HepG2 (cell line): Measurements from ENCODE around the gene MALRD1. TPM values are rescaled to one million over a fixed set of nuclear protein-coding genes. Genes with fewer than 3 reads are reported as not detected.

Source experiments
- ATF2 ChIP-seq: sonication (generic); formaldehyde crosslinking; IDR thresholded peaks from 2 replicates; pipeline ENCODE4 v1.4.0; 2020; ENCODE audit warnings: missing genetic modification reagents
- ATM ChIP-seq: fragments of 450-650 bp; IDR thresholded peaks from 2 replicates; pipeline ENCODE4 v1.7.1; 2017; ENCODE audit warnings: mild to moderate bottlenecking, borderline replicate concordance
- BRD4 ChIP-seq: sonication (generic); formaldehyde crosslinking; IDR thresholded peaks from 2 replicates; pipeline ENCODE4 v1.4.0; 2020; ENCODE audit warnings: missing genetic modification reagents
- DNMT3B ChIP-seq: conservative IDR thresholded peaks from 2 replicates; pipeline ENCODE4 v1.6.1; 2016; ENCODE audit warnings: missing biosample characterization, control low read depth
- EHMT2 ChIP-seq: fragments of 200-600 bp; sonication (generic); IDR thresholded peaks from 2 replicates; pipeline ENCODE4 v1.7.0; 2017; ENCODE audit warnings: antibody characterized with exemption, low read depth, low read length, borderline replicate concordance
- FOXA1 ChIP-seq, 2 experiments: fragments of 450-650 bp in 1 of 2; sonication (generic) in 1 of 2; formaldehyde crosslinking in 1 of 2; IDR thresholded peaks; 2 replicates each; pipeline versions ENCODE4 v1.4.0 to v1.6.1; 2016 to 2020; ENCODE audit warnings: missing genetic modification reagents in 1 of 2
- HIC2 ChIP-seq: sonication (generic); formaldehyde crosslinking; IDR thresholded peaks from 2 replicates; pipeline ENCODE4 v1.9.0; 2022; ENCODE audit warnings: low read depth, missing genetic modification reagents
- IRX3 ChIP-seq: sonication (generic); formaldehyde crosslinking; IDR thresholded peaks from 2 replicates; pipeline ENCODE4 v1.8.1; 2023; ENCODE audit warnings: mild to moderate bottlenecking, low read depth, missing genetic modification reagents, borderline replicate concordance
- KLF16 ChIP-seq, 2 experiments: sonication (generic) in 1 of 2; formaldehyde crosslinking in 1 of 2; IDR thresholded peaks; 2 replicates each; pipeline versions ENCODE4 v1.6.1 to v1.8.0; 2016 to 2023; ENCODE audit warnings: missing genetic modification reagents in 2 of 2, missing compliant biosample characterization in 1 of 2
- NFAT5 ChIP-seq: sonication (generic); formaldehyde crosslinking; IDR thresholded peaks from 2 replicates; pipeline ENCODE4 v1.4.0; 2020; ENCODE audit warnings: missing genetic modification reagents
- NFKBIZ ChIP-seq: IDR thresholded peaks from 2 replicates; pipeline ENCODE4 v1.6.1; 2018; ENCODE audit warnings: missing genetic modification reagents, missing compliant biosample characterization
- NFRKB ChIP-seq: fragments of 450-650 bp; IDR thresholded peaks from 2 replicates; pipeline ENCODE4 v1.6.1; 2017
- RNF219 ChIP-seq: sonication (generic); formaldehyde crosslinking; IDR thresholded peaks from 2 replicates; pipeline ENCODE4 v1.5.0; 2020; ENCODE audit warnings: mild to moderate bottlenecking, missing genetic modification reagents
- SALL1 ChIP-seq: sonication (generic); formaldehyde crosslinking; IDR thresholded peaks from 2 replicates; pipeline ENCODE4 v1.8.0; 2022; ENCODE audit warnings: mild to moderate bottlenecking, missing genetic modification reagents
- SNAPC5 ChIP-seq: sonication (generic); formaldehyde crosslinking; IDR thresholded peaks from 2 replicates; pipeline ENCODE4 v1.8.1; 2023; ENCODE audit warnings: mild to moderate bottlenecking, missing genetic modification reagents, borderline replicate concordance
- ZNF292 ChIP-seq: sonication (generic); formaldehyde crosslinking; IDR thresholded peaks from 2 replicates; pipeline ENCODE4 v1.8.1; 2022; ENCODE audit warnings: mild to moderate bottlenecking, low read depth, missing genetic modification reagents, borderline replicate concordance
- ZNF747 ChIP-seq: sonication (generic); formaldehyde crosslinking; IDR thresholded peaks from 2 replicates; pipeline ENCODE4 v1.8.1; 2023; ENCODE audit warnings: missing genetic modification reagents, mild to moderate bottlenecking, borderline replicate concordance
- ZNF780A ChIP-seq: sonication (generic); formaldehyde crosslinking; IDR thresholded peaks from 2 replicates; pipeline ENCODE4 v1.8.0; 2022; ENCODE audit warnings: mild to moderate bottlenecking, missing genetic modification reagents, moderate library complexity
- polyA plus RNA-seq, 8 experiments: library from polyadenylated mRNA; depleted of rRNA in 3 of 8; stranded (reverse) in 7 of 8; unstranded in 1 of 8; fragments of >200 nt; fragmentation: Illumina TruSeq in 4 of 8; extraction: Trizol in 4 of 8; gene quantifications; 2 replicates each; pipeline versions ENCODE4 v1.2.1 to v1.2.3, GENCODE V29; 2011 to 2016; ENCODE audit warnings: low read depth in 4 of 8, missing spikeins in 1 of 8, mixed read lengths in 1 of 8; ENCODE audit not compliant: insufficient read depth in 1 of 8
- total RNA-seq, 5 experiments: library from RNA; depleted of rRNA; stranded (reverse); fragments of >200 nt; fragmentation: Illumina TruSeq; extraction: Trizol; gene quantifications; 2 replicates each; pipeline ENCODE4 v1.2.3, GENCODE V29; 2016; ENCODE audit warnings: low read depth in 1 of 5

Gene MALRD1
- total and polyA plus RNA-seq, 2 of the 13 experiments (the other 11 are each of a cell fraction or from before 2014, with no cell fraction given): 5.7 to 15.4 TPM

- no peak for TF ChIP-seq RNF219 (CRISPR knock-in tag)
- 0 out of 2 replicates have a peak, but pooled peaks have one; percentile 20 for TF ChIP-seq ATF2 (CRISPR knock-in tag)
- TF ChIP-seq DNMT3B (CRISPR knock-in tag): no peak
- TF ChIP-seq ZNF292 (CRISPR knock-in tag): no peak
- no peak for TF ChIP-seq NFRKB
- no peak for TF ChIP-seq ZNF747 (CRISPR knock-in tag)
- TF ChIP-seq SNAPC5 (CRISPR knock-in tag): no peak
- no peak for TF ChIP-seq BRD4 (CRISPR knock-in tag)
- TF ChIP-seq SALL1 (CRISPR knock-in tag): peak; percentile 56; the same call in 1 of the 2 replicates
- TF ChIP-seq IRX3 (CRISPR knock-in tag): no peak
- no peak for TF ChIP-seq ATM
- TF ChIP-seq ZNF780A (CRISPR knock-in tag): no peak
- TF ChIP-seq EHMT2: 0 out of 2 replicates have a peak, but pooled peaks have one; percentile 27
- no peak for TF ChIP-seq NFKBIZ (CRISPR knock-in tag)
- no peak for TF ChIP-seq NFAT5 (CRISPR knock-in tag)
- no peak for TF ChIP-seq FOXA1 (IDR thresholded peaks at IDR 0.05)
- TF ChIP-seq FOXA1 (CRISPR knock-in tag; IDR thresholded peaks at IDR 0.05): 0 out of 2 replicates have a peak, but pooled peaks have one; percentile 16
- TF ChIP-seq HIC2 (CRISPR knock-in tag): no peak
- no peak for TF ChIP-seq KLF16 (CRISPR knock-in tag; IDR thresholded peaks at IDR 0.05)
These were observed 734.0 kb downstream of the MALRD1 start (continued) for GRCh38 chr10:19782430-19783089.
